GM10266 (cell line): ENCODE measurements around the gene BCL2L12.
A peak's percentile ranks its signal among the peaks of the same experiment; 100 is the strongest.

Source experiments
- DNase-seq: peaks from one replicate; pipeline ENCODE4 v3.0.0; 2012; ENCODE audit errors: extremely low spot score
- TF ChIP-seq, protein P1 (sequence below): IDR thresholded peaks from 2 replicates; pipeline ENCODE4 v1.5.1; 2012; ENCODE audit warnings: mild to moderate bottlenecking, low read depth; ENCODE audit not compliant: control insufficient read depth, insufficient read depth; ENCODE audit errors: missing control alignments

Gene BCL2L12

GRCh38 chr19:49679771-49680413, 14.2 kb downstream of the BCL2L12 start:
- no peak for DNase-seq
- TF ChIP-seq, protein P1, sequence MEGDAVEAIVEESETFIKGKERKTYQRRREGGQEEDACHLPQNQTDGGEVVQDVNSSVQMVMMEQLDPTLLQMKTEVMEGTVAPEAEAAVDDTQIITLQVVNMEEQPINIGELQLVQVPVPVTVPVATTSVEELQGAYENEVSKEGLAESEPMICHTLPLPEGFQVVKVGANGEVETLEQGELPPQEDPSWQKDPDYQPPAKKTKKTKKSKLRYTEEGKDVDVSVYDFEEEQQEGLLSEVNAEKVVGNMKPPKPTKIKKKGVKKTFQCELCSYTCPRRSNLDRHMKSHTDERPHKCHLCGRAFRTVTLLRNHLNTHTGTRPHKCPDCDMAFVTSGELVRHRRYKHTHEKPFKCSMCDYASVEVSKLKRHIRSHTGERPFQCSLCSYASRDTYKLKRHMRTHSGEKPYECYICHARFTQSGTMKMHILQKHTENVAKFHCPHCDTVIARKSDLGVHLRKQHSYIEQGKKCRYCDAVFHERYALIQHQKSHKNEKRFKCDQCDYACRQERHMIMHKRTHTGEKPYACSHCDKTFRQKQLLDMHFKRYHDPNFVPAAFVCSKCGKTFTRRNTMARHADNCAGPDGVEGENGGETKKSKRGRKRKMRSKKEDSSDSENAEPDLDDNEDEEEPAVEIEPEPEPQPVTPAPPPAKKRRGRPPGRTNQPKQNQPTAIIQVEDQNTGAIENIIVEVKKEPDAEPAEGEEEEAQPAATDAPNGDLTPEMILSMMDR = no peak

DNA sequence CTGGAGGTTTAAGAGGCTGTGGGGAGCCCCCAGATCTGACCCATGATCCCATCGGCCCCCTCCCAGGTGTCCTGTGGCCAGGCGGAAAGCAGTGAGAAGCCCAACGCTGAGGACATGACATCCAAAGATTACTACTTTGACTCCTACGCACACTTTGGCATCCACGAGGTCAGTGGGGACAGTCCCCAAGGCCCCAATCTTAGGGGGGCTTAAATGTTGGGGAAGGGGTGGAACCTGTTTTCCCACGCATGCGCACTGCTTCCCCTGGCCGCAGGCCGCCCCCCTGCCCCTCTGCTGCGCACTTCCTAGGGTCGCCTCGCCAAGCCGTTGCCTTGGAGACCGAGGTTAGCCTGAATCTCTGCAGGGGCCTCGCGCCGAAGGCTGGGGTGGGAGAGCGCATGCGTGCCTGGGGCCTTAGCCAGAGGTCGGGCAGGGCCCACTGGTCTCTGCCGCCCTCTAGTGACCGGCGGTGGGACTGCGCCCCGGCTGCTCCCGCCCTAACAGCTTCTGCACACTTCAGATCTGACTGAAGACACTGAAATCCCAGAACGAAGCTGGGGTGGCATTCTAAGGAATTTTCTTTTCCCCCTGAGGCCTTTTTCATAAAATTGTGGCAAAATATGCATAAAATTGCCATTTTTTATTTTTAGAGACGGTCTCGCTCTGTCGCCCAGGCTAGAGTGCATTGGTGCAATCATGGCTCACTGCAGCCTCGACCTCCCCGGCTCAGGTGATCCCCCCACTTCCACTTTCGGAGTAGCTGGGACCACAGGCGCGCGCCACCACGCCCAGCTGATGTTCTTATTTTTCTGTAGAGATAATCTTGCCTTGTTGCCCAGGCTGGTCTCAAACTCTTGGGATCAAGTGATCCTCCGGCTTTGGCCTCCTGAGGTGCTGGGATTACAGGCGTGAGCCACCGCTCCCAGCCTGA, 15.0 kb downstream of the BCL2L12 start:
- peak; percentile 96 for DNase-seq
- TF ChIP-seq, protein P1 = peak; percentile 100

DNA sequence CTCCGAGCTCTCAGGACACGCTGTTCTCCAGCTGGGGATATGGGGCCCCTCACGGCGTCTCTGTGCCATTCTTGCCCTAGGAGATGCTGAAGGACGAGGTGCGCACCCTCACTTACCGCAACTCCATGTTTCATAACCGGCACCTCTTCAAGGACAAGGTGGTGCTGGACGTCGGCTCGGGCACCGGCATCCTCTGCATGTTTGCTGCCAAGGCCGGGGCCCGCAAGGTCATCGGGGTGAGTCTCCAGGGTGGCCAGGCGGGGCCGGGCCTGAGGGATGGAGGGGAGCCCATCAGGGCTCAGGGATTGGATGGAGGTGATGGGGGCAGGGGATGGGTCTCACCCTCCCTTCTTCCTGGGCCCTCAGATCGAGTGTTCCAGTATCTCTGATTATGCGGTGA, 16.1 kb downstream of the BCL2L12 start:
- DNase-seq = no peak
- TF ChIP-seq, protein P1 = no peak

- no peak for DNase-seq
Observed at GRCh38 chr19:49682274-49682673, 16.5 kb downstream of the BCL2L12 start.

DNA sequence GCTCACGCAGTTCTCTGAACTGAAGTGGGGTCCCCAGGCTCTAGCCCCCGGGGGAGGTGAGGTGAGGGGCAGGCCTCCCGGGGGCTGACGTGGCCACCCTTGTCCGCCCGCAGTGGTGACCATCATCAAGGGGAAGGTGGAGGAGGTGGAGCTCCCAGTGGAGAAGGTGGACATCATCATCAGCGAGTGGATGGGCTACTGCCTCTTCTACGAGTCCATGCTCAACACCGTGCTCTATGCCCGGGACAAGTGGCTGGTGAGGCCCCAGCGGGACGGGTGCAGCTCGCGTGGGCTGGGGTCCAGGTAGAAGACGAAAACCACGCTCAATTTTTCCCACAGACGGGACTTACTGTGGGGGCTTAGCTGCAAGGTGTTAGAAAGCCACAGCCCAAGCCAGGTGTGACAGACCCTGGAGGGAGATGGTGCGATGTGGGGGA, 18.1 kb downstream of the BCL2L12 start:
- TF ChIP-seq, protein P1 = no peak
- no peak for DNase-seq

More at GRCh38 chr19:49682274-49682673, 16.5 kb downstream of the BCL2L12 start:
- TF ChIP-seq, protein P1 = no peak

- TF ChIP-seq, protein P1 = peak; percentile 51
- peak; percentile 70 for DNase-seq
Observed at GRCh38 chr19:49684251-49684982, 18.7 kb downstream of the BCL2L12 start.
